OCI-LY3 (cell line): ENCODE measurements around the gene PHKB.

Experiments used
- H2AFZ ChIP-seq: fragments of 200-600, 300-600 bp; shearing (Covaris generic); 2 replicates; pipeline ENCODE4 v1.6.0; 2014; ENCODE audit warnings: antibody characterized with exemption, low read depth, low read length
- H3K27ac ChIP-seq: fragments of 200-600, 300-600 bp; sonication (generic); 2 replicates; pipeline ENCODE4 v1.5.1; 2014; ENCODE audit warnings: mild to moderate bottlenecking, low read length, moderate library complexity, mixed read lengths
- H3K27me3 ChIP-seq: fragments of 200-600, 300-600 bp; sonication (generic); 2 replicates; pipeline ENCODE4 v1.6.1; 2014; ENCODE audit warnings: low read depth, low read length, mixed read lengths
- H3K36me3 ChIP-seq: fragments of 200-600, 300-600 bp; sonication (generic); replicated peaks from 2 replicates; pipeline ENCODE3; 2014; ENCODE audit warnings: low read depth, low read length, mixed read lengths
- H3K4me1 ChIP-seq: fragments of 300-600, 200-600 bp; sonication (generic); 2 replicates; pipeline ENCODE4 v1.6.1; 2014; ENCODE audit warnings: low read length, mixed read lengths
- H3K4me2 ChIP-seq: fragments of 200-600, 300-600 bp; sonication (generic); 2 replicates; pipeline ENCODE4 v1.6.1; 2014; ENCODE audit warnings: low read length, mixed read lengths
- H3K4me3 ChIP-seq: fragments of 300-600, 200-600 bp; sonication (generic); 2 replicates; pipeline ENCODE4 v1.5.1; 2014; ENCODE audit warnings: antibody characterized with exemption, mild to moderate bottlenecking, low read length, moderate library complexity
- H3K79me2 ChIP-seq: fragments of 300-600, 200-600 bp; shearing (Covaris generic); 2 replicates; pipeline ENCODE4 v1.6.1; 2014; ENCODE audit warnings: mild to moderate bottlenecking, low read length, mixed read lengths
- H3K9ac ChIP-seq: fragments of 300-600, 200-600 bp; shearing (Covaris generic); 2 replicates; pipeline ENCODE4 v1.6.0; 2014; ENCODE audit warnings: mild to moderate bottlenecking, low read length, moderate library complexity
- H3K9me3 ChIP-seq: fragments of 200-600, 300-600 bp; shearing (Covaris generic); 2 replicates; pipeline ENCODE4 v1.6.1; 2014; ENCODE audit warnings: low read length, mixed read lengths; ENCODE audit not compliant: insufficient read depth
- H4K20me1 ChIP-seq: fragments of 200-600, 300-600 bp; sonication (generic); 2 replicates; pipeline ENCODE4 v1.6.1; 2016; ENCODE audit warnings: low read length, mixed read lengths; ENCODE audit not compliant: insufficient read depth
- EZH2phosphoT487 ChIP-seq: fragments of 200-600 bp; shearing (Covaris generic); IDR thresholded peaks from 2 replicates; pipeline ENCODE4 v1.6.1; 2018; ENCODE audit warnings: antibody characterized with exemption, mixed run types, low read depth
- TF ChIP-seq, protein P1 (sequence below): fragments of 200-600, 300-600 bp; sonication (generic); IDR thresholded peaks from 2 replicates; pipeline ENCODE4 v1.5.1; 2014; ENCODE audit warnings: antibody characterized with exemption, low read length, low read depth

Gene PHKB

DNA sequence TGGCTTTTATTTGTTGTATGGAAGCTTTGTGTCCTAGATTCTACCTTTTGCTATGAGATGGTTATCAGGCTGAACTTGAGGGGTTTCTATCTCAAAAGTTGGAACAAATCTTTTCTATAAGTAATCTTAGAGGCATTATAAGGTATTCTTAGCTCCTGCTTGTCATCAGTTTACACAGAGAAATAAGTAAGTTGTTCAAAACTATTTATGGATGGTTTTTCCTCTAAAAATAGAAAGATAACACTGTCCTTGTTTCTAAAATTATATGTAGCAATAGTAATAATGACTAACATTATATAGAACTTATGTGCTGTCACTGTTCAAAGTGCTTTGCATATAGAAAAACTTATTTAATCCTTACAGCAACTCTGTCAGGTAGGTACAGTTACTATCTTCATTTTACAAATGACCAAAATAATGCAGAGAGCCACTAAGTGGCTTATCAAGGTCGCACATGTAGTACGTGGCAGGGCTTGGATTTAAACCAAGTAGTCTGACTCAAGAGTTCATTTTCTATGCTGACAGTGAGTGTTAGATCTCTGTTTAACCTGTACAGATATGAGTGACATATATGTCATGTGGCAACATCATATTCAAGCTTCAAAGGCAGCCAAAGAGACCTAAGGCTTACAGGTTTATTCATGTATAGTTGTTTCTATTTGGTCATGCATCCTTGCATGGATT, 59.0 kb downstream of the PHKB start:
- TF ChIP-seq, protein P1, sequence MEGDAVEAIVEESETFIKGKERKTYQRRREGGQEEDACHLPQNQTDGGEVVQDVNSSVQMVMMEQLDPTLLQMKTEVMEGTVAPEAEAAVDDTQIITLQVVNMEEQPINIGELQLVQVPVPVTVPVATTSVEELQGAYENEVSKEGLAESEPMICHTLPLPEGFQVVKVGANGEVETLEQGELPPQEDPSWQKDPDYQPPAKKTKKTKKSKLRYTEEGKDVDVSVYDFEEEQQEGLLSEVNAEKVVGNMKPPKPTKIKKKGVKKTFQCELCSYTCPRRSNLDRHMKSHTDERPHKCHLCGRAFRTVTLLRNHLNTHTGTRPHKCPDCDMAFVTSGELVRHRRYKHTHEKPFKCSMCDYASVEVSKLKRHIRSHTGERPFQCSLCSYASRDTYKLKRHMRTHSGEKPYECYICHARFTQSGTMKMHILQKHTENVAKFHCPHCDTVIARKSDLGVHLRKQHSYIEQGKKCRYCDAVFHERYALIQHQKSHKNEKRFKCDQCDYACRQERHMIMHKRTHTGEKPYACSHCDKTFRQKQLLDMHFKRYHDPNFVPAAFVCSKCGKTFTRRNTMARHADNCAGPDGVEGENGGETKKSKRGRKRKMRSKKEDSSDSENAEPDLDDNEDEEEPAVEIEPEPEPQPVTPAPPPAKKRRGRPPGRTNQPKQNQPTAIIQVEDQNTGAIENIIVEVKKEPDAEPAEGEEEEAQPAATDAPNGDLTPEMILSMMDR: no peak
- no peak for TF ChIP-seq EZH2phosphoT487

DNA sequence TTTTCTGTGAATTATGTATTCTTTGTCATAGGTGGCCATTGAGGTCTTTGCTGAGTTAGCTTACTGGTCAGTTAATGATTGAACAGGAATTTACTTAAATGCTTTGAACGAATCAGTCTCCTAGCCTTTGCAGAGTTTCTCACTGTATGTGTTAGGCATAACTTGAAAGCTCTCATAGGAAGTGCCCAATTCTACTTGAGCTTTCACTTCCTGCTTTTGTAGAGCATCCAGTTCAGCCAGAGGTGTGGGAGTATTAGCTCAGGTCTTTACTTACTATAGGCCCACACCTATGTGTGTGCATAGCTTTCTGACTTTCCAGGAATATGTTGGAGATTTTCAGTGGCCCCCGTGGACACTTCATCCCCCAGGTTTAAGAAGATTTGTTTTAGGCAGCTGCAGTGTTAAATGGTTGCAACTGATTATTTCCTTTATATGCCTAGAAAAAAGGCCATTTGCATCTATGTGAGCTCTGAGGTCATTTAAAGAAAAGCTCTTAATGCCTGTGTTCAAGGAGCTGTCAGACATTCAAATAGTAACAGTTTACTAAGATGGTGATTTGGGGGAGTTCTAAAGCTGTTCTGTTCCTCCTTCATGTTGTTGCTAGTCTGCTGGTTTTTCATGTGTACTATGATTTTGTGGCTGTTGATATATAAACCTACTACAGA, 62.3 kb downstream of the PHKB start:
- peak overlapping the region; percentile 66 for H3K4me2 ChIP-seq
- peak overlapping the region; percentile 92 for H3K27ac ChIP-seq

More for the DNA sequence above, 59.0 kb downstream of the PHKB start:
- peaks cover 3% of the 10 kb centered on the region for H3K36me3 ChIP-seq
- no peaks in the 10 kb centered on the region for H3K27me3 ChIP-seq
- H3K4me3 ChIP-seq: no peak overlapping the region
- H2AFZ ChIP-seq: no peak overlapping the region
- H3K79me2 ChIP-seq: no peaks in the 10 kb centered on the region
- H4K20me1 ChIP-seq: no peaks in the 10 kb centered on the region
- H3K27ac ChIP-seq: no peak overlapping the region
- H3K4me1 ChIP-seq: peaks cover 21% of the 10 kb centered on the region
- no peak overlapping the region for H3K9ac ChIP-seq
- H3K4me2 ChIP-seq: no peak overlapping the region
- H3K9me3 ChIP-seq: no peaks in the 10 kb centered on the region

DNA sequence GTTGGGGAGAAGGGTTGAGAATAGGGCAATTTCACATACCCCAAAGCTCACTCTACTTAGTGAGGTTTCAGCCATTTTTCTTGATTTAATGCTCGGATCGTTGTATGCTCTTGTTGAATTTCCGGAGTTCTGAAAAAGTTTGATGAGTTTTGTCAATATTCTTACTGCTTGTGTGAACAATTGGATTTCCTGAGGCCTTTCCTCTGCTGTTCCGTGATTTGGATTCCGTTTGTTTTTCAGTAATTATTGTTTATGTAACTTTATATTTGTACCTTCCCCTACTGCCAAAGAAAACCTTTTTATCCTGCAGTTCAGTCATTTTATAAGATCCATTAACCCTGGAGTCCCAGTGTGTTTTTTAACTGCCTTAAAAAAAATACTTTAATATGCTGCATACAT, 62.9 kb downstream of the PHKB start:
- Histone ChIP-seq H3K36me3 (no peaks in the 10 kb centered on the region), H3K9ac (peak overlapping the region; percentile 45), H3K9me3 (no peaks in the 10 kb centered on the region), H4K20me1 (no peaks in the 10 kb centered on the region), H3K27ac (peak overlapping the region; percentile 92), H2AFZ (no peak overlapping the region), H3K4me1 (peaks cover 21% of the 10 kb centered on the region), H3K27me3 (no peaks in the 10 kb centered on the region), H3K4me3 (peak overlapping the region; percentile 50), H3K79me2 (no peaks in the 10 kb centered on the region), H3K4me2 (peak overlapping the region; percentile 66)
- TF ChIP-seq EZH2phosphoT487: no peak
- TF ChIP-seq, protein P1: no peak

More for the DNA sequence above, 62.3 kb downstream of the PHKB start:
- no peaks in the 10 kb centered on the region for H4K20me1 ChIP-seq
- peak overlapping the region; percentile 45 for H3K9ac ChIP-seq
- H3K36me3 ChIP-seq: no peaks in the 10 kb centered on the region
- H2AFZ ChIP-seq: no peak overlapping the region
- H3K9me3 ChIP-seq: no peaks in the 10 kb centered on the region
- H3K4me1 ChIP-seq: peaks cover 21% of the 10 kb centered on the region
- peak overlapping the region; percentile 50 for H3K4me3 ChIP-seq
- H3K79me2 ChIP-seq: no peaks in the 10 kb centered on the region
- no peak for TF ChIP-seq EZH2phosphoT487
- TF ChIP-seq, protein P1: no peak
- H3K27me3 ChIP-seq: no peaks in the 10 kb centered on the region

DNA sequence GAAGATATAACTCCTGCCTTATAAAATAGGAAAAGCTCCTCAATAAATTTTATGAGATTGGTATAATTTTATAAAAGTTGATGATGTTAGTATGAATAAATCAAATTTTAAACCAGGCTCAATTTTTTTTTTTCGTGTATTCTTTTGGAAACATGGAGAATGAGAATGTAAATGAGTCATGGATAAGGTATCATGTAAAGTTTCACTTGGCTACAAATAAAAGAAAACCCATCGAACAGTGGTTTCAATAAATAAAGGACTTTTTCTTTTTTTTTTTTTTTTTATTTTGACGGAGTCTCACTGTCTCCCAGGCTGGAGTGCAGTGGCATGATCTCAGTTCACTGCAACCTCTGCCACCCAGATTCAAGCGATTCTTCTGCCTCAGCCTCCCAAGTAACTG, 67.3 kb downstream of the PHKB start:
- Histone ChIP-seq H2AFZ (no peak overlapping the region), H4K20me1 (no peaks in the 10 kb centered on the region), H3K27me3 (no peaks in the 10 kb centered on the region), H3K9me3 (no peaks in the 10 kb centered on the region), H3K4me3 (no peak overlapping the region), H3K9ac (no peak overlapping the region), H3K36me3 (peaks cover 10% of the 10 kb centered on the region), H3K4me2 (no peak overlapping the region), H3K79me2 (no peaks in the 10 kb centered on the region), H3K27ac (no peak overlapping the region), H3K4me1 (peaks cover 12% of the 10 kb centered on the region)
- no peak for TF ChIP-seq EZH2phosphoT487
- TF ChIP-seq, protein P1: no peak
